ENCODE data around the gene HLA-DRB5. TPM values are rescaled to one million over a fixed set of nuclear protein-coding genes. Genes with fewer than 3 reads are reported as not detected.
A peak's percentile ranks its signal among the peaks of the same experiment; 100 is the strongest.
"Not testable (repeated sequence)": the region's sequence is repeated elsewhere in the genome, so short reads cannot be mapped to it uniquely, and the experiment has no call there.

Gene HLA-DRB5
- total RNA-seq = 14.6 TPM

GRCh38 chr6:32529697-32530430 lies at the start of gene HLA-DRB5:
TSS of gene HLA-DRB5 (minus strand) at chr6:32530287. CDS start at chr6:32530224, 63 bp downstream.
- H3K27me3 ChIP-seq (ENCODE audit: control insufficient read depth in 3 of 3, insufficient read depth in 3 of 3, low read length in 3 of 3) = peaks cover 0 to 3% (median 0%) of the 10 kb centered on the region in 3 donors
- H3K4me3 ChIP-seq (ENCODE audit: low read length in 3 of 3) = peak within 1 kb of the TSS in 2 of 3 donors; percentile 28 to 35
- no peaks in the 10 kb centered on the region for H3K9me3 ChIP-seq (ENCODE audit: control insufficient read depth in 3 of 3, low read length in 3 of 3)
- H3K36me3 ChIP-seq (ENCODE audit: control insufficient read depth in 3 of 3, insufficient read depth in 3 of 3, low read length in 3 of 3) = no peaks in the 10 kb centered on the region
- peak within 1 kb of the TSS in 1 of 3 donors; percentile 33 for H3K9ac ChIP-seq (ENCODE audit: low read depth in 1 of 3, low read length in 3 of 3)
- no peak within 1 kb of the TSS for H3K27ac ChIP-seq (ENCODE audit: low read depth, low read length)
- no peaks in the 10 kb centered on the region for H3K4me1 ChIP-seq (ENCODE audit: control insufficient read depth in 3 of 3, insufficient read depth in 3 of 3, low read length in 3 of 3)

GRCh38 chr6:32578962-32579361 lies 48.9 kb upstream of the HLA-DRB5 start:
- H3K4me1 ChIP-seq (ENCODE audit: control insufficient read depth in 3 of 3, insufficient read depth in 3 of 3, low read length in 3 of 3) = peaks cover 0 to 3% (median 0%) of the 10 kb centered on the region in 3 donors
- no peak overlapping the region for H3K27ac ChIP-seq (ENCODE audit: low read depth, low read length)
- no peak overlapping the region for H3K4me3 ChIP-seq (ENCODE audit: low read length in 3 of 3)
- no peaks in the 10 kb centered on the region for H3K36me3 ChIP-seq (ENCODE audit: control insufficient read depth in 3 of 3, insufficient read depth in 3 of 3, low read length in 3 of 3)
- no peak overlapping the region for H3K9ac ChIP-seq (ENCODE audit: low read depth in 1 of 3, low read length in 3 of 3)
- H3K27me3 ChIP-seq (ENCODE audit: control insufficient read depth in 3 of 3, insufficient read depth in 3 of 3, low read length in 3 of 3) = peaks cover 0 to 17% (median 0%) of the 10 kb centered on the region in 3 donors
- no peaks in the 10 kb centered on the region for H3K9me3 ChIP-seq (ENCODE audit: control insufficient read depth in 3 of 3, low read length in 3 of 3)

DNA sequence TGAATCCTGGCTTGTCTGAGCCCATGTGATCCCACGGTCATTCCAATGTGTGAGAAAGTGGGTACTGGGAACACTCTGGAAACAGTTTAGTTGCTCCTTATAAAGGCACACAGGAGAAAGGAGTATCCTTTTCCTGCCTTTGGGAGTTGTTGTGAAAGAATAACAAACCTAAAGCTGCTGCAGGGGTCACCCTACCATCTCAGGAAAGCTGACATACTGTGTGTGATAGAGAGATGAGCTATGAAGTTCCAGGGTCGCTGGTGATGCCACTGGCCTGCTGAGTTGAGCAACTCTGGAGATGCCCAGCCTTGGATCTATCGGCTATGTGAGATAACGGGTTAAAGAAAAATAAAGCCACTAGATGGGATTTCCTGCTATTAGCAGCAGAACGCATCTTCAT lies 47.4 kb upstream of the HLA-DRB5 start:
- H3K4me3 ChIP-seq (ENCODE audit: low read length in 3 of 3); H3K27ac ChIP-seq (ENCODE audit: low read depth, low read length): not testable (repeated sequence)

DNA sequence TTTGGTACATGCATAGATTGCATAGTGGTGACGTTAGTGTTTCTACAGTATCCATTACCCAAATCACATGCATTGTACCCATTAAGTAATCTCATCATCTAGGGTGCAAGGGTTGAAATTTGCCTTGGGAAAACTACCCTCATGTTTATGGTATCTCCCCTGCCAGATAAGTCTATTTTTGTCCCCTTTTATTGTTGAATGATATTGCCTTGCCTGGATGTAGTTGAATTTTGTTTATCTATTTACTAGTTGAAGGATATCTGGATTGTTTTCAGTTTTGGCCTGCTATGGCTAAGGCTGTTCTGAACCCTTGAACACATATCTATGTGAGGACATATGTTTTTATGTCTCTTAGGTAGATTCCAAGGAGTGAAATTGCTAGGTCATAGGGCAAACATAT lies 46.2 kb upstream of the HLA-DRB5 start:
- Histone ChIP-seq H3K4me1 (ENCODE audit: control insufficient read depth in 3 of 3, insufficient read depth in 3 of 3, low read length in 3 of 3) (no peaks in the 10 kb centered on the region), H3K9me3 (ENCODE audit: control insufficient read depth in 3 of 3, low read length in 3 of 3) (no peaks in the 10 kb centered on the region), H3K27ac (ENCODE audit: low read depth, low read length) (no peak overlapping the region), H3K4me3 (ENCODE audit: low read length in 3 of 3) (no peak overlapping the region), H3K27me3 (ENCODE audit: control insufficient read depth in 3 of 3, insufficient read depth in 3 of 3, low read length in 3 of 3) (no peaks in the 10 kb centered on the region), H3K36me3 (ENCODE audit: control insufficient read depth in 3 of 3, insufficient read depth in 3 of 3, low read length in 3 of 3) (no peaks in the 10 kb centered on the region), H3K9ac (ENCODE audit: low read depth in 1 of 3, low read length in 3 of 3) (no peak overlapping the region)

More for the DNA sequence above, 47.4 kb upstream of the HLA-DRB5 start:
- not testable (repeated sequence) for H3K9me3 ChIP-seq (ENCODE audit: control insufficient read depth in 3 of 3, low read length in 3 of 3); H3K36me3 ChIP-seq (ENCODE audit: control insufficient read depth in 3 of 3, insufficient read depth in 3 of 3, low read length in 3 of 3); H3K4me1 ChIP-seq (ENCODE audit: control insufficient read depth in 3 of 3, insufficient read depth in 3 of 3, low read length in 3 of 3); H3K27me3 ChIP-seq (ENCODE audit: control insufficient read depth in 3 of 3, insufficient read depth in 3 of 3, low read length in 3 of 3); H3K9ac ChIP-seq (ENCODE audit: low read depth in 1 of 3, low read length in 3 of 3)

DNA sequence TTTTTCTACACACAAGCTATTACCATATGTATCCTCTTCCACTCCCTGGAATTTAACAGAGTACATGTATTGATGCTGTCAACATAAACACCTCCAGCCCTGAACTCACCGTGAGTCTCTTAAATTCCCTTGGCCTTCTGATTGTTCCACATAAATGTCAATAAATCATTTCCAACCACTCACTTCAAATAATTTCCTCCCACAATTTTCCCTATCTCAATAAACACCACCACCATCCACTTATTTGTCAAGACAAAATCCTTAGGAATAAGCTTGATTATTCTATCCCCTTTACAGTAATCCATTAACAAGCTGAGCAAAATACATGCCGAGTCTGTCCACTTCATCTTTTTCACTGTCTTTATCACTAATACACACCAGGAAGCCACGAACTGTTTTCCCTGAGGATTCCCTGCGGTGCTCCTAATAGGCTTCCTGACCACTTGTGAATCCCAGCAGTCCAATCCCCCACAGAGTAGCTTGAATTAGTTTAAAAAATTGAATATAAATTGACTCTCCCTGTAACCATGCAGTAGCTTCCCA lies 40.3 kb upstream of the HLA-DRB5 start:
- H3K27me3 ChIP-seq (ENCODE audit: control insufficient read depth in 3 of 3, insufficient read depth in 3 of 3, low read length in 3 of 3) = peaks cover 0 to 3% (median 0%) of the 10 kb centered on the region in 3 donors
- H3K36me3 ChIP-seq (ENCODE audit: control insufficient read depth in 3 of 3, insufficient read depth in 3 of 3, low read length in 3 of 3) = no peaks in the 10 kb centered on the region
- H3K9ac ChIP-seq (ENCODE audit: low read depth in 1 of 3, low read length in 3 of 3) = no peak overlapping the region
- no peak overlapping the region for H3K27ac ChIP-seq (ENCODE audit: low read depth, low read length)
- no peaks in the 10 kb centered on the region for H3K9me3 ChIP-seq (ENCODE audit: control insufficient read depth in 3 of 3, low read length in 3 of 3)
- H3K4me1 ChIP-seq (ENCODE audit: control insufficient read depth in 3 of 3, insufficient read depth in 3 of 3, low read length in 3 of 3) = no peaks in the 10 kb centered on the region
- H3K4me3 ChIP-seq (ENCODE audit: low read length in 3 of 3) = no peak overlapping the region

GRCh38 chr6:32568561-32568960 lies 38.5 kb upstream of the HLA-DRB5 start:
- H3K27ac ChIP-seq (ENCODE audit: low read depth, low read length) = no peak overlapping the region
- H3K36me3 ChIP-seq (ENCODE audit: control insufficient read depth in 3 of 3, insufficient read depth in 3 of 3, low read length in 3 of 3) = no peaks in the 10 kb centered on the region
- H3K4me3 ChIP-seq (ENCODE audit: low read length in 3 of 3) = no peak overlapping the region
- no peak overlapping the region for H3K9ac ChIP-seq (ENCODE audit: low read depth in 1 of 3, low read length in 3 of 3)
- H3K9me3 ChIP-seq (ENCODE audit: control insufficient read depth in 3 of 3, low read length in 3 of 3) = no peaks in the 10 kb centered on the region
- H3K27me3 ChIP-seq (ENCODE audit: control insufficient read depth in 3 of 3, insufficient read depth in 3 of 3, low read length in 3 of 3) = peaks cover 0 to 3% (median 0%) of the 10 kb centered on the region in 3 donors
- no peaks in the 10 kb centered on the region for H3K4me1 ChIP-seq (ENCODE audit: control insufficient read depth in 3 of 3, insufficient read depth in 3 of 3, low read length in 3 of 3)

DNA sequence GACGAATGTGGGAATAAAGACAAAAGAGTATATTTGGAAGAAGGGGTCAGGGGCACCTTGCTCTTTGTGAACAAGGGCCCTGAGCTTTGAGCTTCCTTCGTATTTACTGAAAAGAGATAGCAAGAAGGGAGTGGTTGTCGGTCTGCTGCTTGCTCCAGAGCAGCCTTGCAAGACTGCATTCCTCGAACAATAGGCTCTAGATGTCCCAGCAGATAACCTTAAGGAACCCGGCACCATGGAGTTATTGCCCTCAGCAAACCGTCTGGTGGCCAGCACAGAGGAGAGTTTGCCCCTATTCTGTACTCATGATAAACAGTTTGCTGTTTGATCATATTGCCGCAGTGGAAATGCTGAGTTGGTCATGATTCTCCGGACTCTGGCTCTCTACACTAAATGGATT lies 36.9 kb upstream of the HLA-DRB5 start:
- no peak overlapping the region for H3K27ac ChIP-seq (ENCODE audit: low read depth, low read length)
- H3K9ac ChIP-seq (ENCODE audit: low read depth in 1 of 3, low read length in 3 of 3) = no peak overlapping the region
- H3K4me1 ChIP-seq (ENCODE audit: control insufficient read depth in 3 of 3, insufficient read depth in 3 of 3, low read length in 3 of 3) = no peaks in the 10 kb centered on the region
- H3K27me3 ChIP-seq (ENCODE audit: control insufficient read depth in 3 of 3, insufficient read depth in 3 of 3, low read length in 3 of 3) = peaks cover 0 to 6% (median 0%) of the 10 kb centered on the region in 3 donors
- H3K36me3 ChIP-seq (ENCODE audit: control insufficient read depth in 3 of 3, insufficient read depth in 3 of 3, low read length in 3 of 3) = no peaks in the 10 kb centered on the region
- no peak overlapping the region for H3K4me3 ChIP-seq (ENCODE audit: low read length in 3 of 3)
- H3K9me3 ChIP-seq (ENCODE audit: control insufficient read depth in 3 of 3, low read length in 3 of 3) = no peaks in the 10 kb centered on the region

- Histone ChIP-seq H3K36me3 (ENCODE audit: control insufficient read depth in 3 of 3, insufficient read depth in 3 of 3, low read length in 3 of 3) (no peaks in the 10 kb centered on the region), H3K4me3 (ENCODE audit: low read length in 3 of 3) (no peak overlapping the region)
These were observed 35.4 kb upstream of the HLA-DRB5 start for GRCh38 chr6:32565511-32565910.

GRCh38 chr6:32562940-32563339 lies 32.9 kb upstream of the HLA-DRB5 start:
- Histone ChIP-seq H3K27ac (ENCODE audit: low read depth, low read length) (no peak overlapping the region), H3K4me3 (ENCODE audit: low read length in 3 of 3) (no peak overlapping the region), H3K4me1 (ENCODE audit: control insufficient read depth in 3 of 3, insufficient read depth in 3 of 3, low read length in 3 of 3) (no peaks in the 10 kb centered on the region), H3K36me3 (ENCODE audit: control insufficient read depth in 3 of 3, insufficient read depth in 3 of 3, low read length in 3 of 3) (no peaks in the 10 kb centered on the region), H3K27me3 (ENCODE audit: control insufficient read depth in 3 of 3, insufficient read depth in 3 of 3, low read length in 3 of 3) (peaks cover 0 to 11% (median 0%) of the 10 kb centered on the region in 3 donors), H3K9ac (ENCODE audit: low read depth in 1 of 3, low read length in 3 of 3) (no peak overlapping the region), H3K9me3 (ENCODE audit: control insufficient read depth in 3 of 3, low read length in 3 of 3) (no peaks in the 10 kb centered on the region)

More at GRCh38 chr6:32565511-32565910, 35.4 kb upstream of the HLA-DRB5 start:
- Histone ChIP-seq H3K9me3 (ENCODE audit: control insufficient read depth in 3 of 3, low read length in 3 of 3) (no peaks in the 10 kb centered on the region), H3K27me3 (ENCODE audit: control insufficient read depth in 3 of 3, insufficient read depth in 3 of 3, low read length in 3 of 3) (peaks cover 0 to 11% (median 0%) of the 10 kb centered on the region in 3 donors), H3K27ac (ENCODE audit: low read depth, low read length) (no peak overlapping the region), H3K4me1 (ENCODE audit: control insufficient read depth in 3 of 3, insufficient read depth in 3 of 3, low read length in 3 of 3) (no peaks in the 10 kb centered on the region), H3K9ac (ENCODE audit: low read depth in 1 of 3, low read length in 3 of 3) (no peak overlapping the region)

GRCh38 chr6:32559747-32560146 lies 29.7 kb upstream of the HLA-DRB5 start:
- H3K4me3 ChIP-seq (ENCODE audit: low read length in 3 of 3) = no peak overlapping the region
- no peak overlapping the region for H3K27ac ChIP-seq (ENCODE audit: low read depth, low read length)
- H3K9ac ChIP-seq (ENCODE audit: low read depth in 1 of 3, low read length in 3 of 3) = no peak overlapping the region
- H3K9me3 ChIP-seq (ENCODE audit: control insufficient read depth in 3 of 3, low read length in 3 of 3) = no peaks in the 10 kb centered on the region
- no peaks in the 10 kb centered on the region for H3K4me1 ChIP-seq (ENCODE audit: control insufficient read depth in 3 of 3, insufficient read depth in 3 of 3, low read length in 3 of 3)
- H3K36me3 ChIP-seq (ENCODE audit: control insufficient read depth in 3 of 3, insufficient read depth in 3 of 3, low read length in 3 of 3) = no peaks in the 10 kb centered on the region
- H3K27me3 ChIP-seq (ENCODE audit: control insufficient read depth in 3 of 3, insufficient read depth in 3 of 3, low read length in 3 of 3) = peaks cover 0 to 10% (median 0%) of the 10 kb centered on the region in 3 donors
